C4-2B (cell line): ENCODE results near the gene SPRED2.

ENCODE experiments used
- CTCF ChIP-seq: fragments of 450-650 bp; conservative IDR thresholded peaks from 2 replicates; pipeline ENCODE4 v1.5.1; 2017; ENCODE audit warnings: mild to moderate bottlenecking
- ZFX ChIP-seq: fragments of 450-650 bp; IDR thresholded peaks from 2 replicates; pipeline ENCODE4 v1.6.1; 2017

GRCh38 chr2:65466551-65466950 is 34.2 kb upstream of the SPRED2 start:
- TF ChIP-seq CTCF, result no peak
- no peak for TF ChIP-seq ZFX
